ENCODE results near the gene HIGD1C.
"Not testable (repeated sequence)": the region's sequence is repeated elsewhere in the genome, so short reads cannot be mapped to it uniquely, and the experiment has no call there.

HIGD1C gene

DNA sequence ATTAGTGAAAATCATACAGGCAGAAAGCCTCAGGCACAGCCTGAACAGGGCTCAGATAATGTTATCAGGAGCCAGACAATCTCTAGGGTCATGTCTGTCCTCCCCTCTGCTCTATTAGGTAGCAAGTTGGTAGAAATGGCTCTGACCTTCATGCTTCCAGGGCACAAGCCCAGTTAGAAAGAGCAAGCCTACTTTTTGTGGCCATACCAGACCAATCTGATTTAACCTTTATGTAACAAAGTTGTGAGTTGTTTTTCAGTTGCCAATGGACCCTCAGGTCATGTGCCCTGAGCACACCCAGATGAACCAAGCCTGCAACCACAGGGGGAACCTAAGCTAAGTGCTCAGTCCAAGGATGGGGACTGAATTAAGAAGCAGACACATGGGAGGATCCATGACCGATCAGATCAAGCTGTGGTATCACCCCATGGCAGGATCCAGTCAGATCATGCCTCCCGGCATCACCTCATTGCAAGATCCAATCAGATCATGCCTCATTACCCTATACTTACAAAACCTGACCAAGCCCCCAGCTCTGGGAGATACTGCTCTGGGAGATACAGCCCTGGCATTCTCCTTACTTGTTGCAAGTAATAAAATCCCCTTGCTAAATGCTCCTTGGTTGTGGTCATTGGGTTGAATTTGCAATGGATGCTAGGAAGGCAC is 18.8 kb upstream of the HIGD1C start:
- no peak for DNase-seq (ENCODE audit: low read depth)

DNA sequence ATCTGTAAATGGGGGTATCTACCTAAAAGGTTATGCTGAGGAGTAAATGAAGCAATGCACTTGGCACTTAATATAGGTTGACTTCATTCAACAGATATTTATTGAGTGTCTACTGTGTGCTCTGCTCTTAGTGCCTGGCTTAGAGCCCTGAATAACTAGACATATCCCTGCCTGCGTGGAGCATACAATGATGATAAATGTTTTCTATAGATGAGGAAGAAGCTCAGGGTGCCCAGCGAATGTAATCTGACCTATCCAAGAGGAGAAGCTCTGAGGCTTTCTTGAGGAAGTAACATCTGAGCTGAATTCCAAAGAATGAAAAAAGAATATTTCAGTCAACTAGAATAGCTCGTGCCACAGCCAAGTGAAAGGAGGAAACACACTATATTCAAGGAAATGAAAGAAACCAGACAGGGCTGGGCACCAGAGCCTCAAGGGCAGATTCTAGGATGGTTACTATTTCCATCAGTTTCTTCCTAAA is 17.9 kb upstream of the HIGD1C start:
- DNase-seq (ENCODE audit: low read depth): no peak

DNA sequence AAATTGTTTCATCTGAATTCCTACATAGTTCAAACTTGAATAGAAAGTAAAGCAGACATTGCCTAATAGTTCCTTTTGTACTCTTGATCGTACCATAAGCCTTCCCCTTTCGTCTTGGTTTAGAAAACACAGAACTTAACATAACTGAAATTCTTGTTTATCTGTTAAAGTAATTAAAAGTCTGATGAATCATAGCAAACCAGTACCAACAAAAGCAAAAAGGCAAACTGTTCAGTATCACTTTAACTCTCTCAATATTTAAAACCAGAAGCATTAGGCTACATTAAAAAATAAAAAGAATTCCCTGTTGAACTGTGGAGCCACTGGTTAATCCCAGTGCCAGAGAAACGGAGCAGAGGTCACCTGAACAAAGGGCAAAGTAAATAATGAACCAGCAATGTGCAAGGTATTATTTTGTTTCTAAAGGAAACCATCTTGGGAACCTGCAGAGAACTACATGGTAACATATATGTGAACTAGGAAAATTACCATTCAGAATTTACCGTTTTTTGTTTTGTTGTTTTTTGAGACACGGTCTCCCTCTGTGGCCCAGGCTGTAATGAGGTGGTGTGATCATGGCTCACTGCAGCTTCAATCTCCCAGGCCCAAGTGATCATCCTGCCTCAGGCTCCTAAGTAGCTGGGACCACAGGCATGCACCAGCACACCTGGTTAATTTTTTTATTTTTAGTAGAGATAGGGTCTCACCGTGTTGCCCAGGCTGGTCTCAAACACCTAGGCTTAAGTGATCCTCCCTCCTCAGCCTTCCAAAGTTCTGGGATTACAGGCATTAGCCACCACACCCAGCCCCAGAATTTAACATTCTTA is 17.1 kb upstream of the HIGD1C start:
- DNase-seq (ENCODE audit: low read depth): peak; percentile 18

DNA sequence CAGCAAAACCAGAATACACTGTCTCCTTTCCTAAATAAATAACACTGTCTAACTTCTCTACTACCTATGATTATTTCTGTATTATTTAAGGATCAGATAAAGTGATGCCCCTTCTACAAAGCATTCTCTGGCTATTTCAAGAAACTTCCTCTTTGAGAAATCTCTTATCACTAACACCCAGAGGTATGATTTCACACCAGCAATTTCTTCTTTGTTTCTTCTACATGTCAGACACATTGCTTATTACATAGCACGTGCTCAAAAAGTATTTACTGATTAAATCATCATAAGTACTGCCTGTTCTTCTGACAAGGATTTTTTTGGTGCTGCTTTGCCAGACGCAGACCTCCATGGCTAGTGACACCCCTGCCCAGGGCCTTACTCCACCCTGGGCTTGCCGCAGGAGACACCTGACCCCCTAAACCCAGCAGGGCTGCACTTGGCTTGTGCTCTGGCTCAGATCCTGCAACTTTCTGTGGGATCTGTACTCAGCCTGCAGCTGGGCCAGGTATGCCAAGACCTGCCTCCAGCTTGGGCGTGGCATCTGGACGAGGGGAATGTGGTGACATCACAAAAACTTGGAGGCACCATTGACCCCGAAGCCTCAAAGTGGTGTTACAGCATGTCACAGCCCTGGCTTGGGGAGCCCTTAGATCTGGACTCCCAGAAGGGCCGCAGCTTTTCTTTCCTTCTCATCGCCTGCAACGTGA is 15.4 kb upstream of the HIGD1C start:
- no peak for DNase-seq (ENCODE audit: low read depth)

DNA sequence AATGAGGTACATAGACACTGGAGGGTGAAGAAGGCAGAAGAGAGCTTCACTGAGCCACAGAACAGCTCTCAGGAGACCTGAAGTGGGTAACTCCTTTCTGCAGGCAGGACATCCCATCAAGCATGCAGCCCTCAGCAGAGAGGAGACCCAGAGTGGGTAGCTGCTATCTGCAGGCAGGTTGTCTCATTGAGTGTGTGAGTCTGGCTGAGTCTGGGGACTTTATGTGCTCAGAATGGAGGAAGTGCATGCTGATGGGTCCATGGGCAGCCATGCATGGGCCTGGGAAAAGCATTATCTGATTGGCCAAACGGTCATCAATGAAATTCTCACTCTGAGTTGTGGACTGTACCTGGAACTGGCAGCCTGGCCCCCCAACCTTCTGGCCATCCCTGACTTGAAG is 14.7 kb upstream of the HIGD1C start:
- DNase-seq (ENCODE audit: low read depth): no peak

DNA sequence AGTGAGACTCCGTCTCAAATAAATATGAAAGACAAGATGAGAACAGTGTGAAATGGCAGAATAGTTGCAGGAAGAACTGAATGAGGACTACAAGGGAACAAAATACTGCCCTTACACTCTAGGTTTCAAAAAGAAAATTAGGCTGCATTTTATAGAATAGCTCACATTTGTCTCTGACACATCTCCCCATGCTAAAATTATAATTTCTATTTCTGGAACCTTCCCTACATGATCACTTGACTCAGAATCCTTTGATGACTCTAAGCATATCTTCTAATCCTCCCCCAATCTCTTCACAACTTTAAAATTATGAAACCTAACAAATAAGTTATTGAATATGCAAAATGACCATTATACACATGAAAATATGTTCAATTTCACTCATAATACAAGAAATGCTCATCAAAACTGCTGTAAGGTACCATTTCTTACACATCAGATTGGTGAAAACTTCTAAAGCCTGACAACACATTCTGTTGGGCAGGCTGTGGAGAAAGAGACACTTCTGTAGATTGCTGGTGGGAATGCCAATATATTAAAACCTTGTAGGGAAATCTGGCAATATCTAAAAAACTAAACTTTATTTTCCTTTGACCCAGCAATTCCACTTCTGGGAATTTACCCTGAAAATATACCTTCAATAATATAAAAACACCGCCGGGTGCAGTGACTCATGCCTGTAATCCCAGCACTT is 4.3 kb upstream of the HIGD1C start:
- DNase-seq (ENCODE audit: low read depth): no peak

DNA sequence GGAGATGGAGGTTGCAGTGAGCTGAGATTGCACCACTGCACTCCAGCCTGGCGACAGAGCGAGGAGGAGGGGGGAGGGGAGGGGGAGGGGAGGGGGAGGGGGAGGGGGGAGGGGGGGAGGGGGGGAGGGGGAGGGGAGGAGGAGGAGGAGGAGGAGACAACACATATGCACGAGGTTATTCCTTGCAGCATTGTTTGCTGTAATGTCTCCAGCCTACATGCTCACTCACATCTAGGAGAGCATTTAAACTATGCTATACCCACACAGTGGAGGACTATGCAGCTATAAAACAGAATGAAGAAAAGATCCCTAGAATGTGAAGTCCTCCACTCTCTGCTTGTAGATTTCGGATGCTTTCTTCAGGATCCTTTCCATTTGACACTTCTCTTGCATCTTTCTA is 3.5 kb upstream of the HIGD1C start:
- DNase-seq (ENCODE audit: low read depth): no peak

DNA sequence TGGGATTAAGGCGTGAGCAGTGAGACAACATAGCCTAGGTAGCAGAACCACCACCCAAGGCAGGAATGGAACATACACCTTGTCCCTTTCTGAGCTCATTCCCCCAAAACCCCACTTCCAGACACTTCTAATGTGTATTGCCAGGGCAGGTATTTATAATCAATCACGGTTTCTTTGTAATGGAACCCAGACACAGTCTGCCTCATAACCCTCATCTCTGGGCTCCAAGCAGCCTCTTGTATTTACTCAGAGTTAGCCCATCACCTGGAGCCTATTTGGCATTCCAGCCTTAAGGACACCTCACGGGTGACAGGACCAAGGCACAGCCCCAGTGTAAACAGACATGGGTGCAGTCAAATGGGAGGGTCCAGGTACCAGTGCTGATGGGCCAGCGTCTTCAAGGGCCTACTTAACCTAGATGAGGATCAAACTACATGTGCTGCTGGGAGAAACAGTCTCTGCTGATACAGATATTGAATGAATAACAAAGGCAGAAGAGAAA is 2.5 kb upstream of the HIGD1C start:
- DNase-seq (ENCODE audit: low read depth): no peak

DNA sequence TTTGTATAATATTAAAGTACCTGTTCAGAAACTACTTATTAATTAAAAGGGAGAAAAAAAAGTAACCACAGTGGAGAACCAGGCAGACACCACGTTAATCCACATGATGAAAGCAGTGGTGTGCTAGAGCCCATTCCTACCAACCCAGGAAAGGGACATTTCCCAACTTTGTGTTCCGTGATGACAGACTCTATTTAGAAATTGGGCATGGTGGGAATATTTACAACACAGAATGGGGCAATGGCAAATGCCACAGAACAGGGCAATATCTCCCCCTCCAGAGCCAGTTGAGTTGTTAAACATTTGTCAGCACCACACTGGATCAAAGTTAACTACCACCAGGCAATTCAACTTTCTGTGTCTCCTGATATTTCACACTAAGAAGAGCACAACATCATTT is 1.2 kb upstream of the HIGD1C start:
- no peak for DNase-seq (ENCODE audit: low read depth)

DNA sequence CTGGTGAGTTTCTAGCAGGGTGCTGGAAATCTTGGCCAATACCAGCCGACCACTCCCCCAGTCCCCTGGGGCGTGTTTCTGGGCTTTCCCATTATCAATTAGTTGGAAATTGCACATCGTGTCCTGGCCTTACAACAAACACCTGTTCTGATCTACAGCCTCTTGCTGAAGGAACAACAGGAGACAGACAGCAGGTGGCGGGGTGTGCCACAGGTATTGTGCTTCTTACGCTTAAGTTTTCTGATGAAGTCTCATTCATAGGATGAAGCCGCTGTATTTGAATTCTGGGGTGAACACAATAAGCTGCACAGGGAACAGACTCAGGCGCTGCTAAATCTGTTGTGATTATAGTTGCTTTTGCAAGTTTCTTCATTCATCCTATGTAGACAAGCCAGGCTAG is 703 bp downstream of the HIGD1C start:
- no peak for DNase-seq (ENCODE audit: low read depth)

DNA sequence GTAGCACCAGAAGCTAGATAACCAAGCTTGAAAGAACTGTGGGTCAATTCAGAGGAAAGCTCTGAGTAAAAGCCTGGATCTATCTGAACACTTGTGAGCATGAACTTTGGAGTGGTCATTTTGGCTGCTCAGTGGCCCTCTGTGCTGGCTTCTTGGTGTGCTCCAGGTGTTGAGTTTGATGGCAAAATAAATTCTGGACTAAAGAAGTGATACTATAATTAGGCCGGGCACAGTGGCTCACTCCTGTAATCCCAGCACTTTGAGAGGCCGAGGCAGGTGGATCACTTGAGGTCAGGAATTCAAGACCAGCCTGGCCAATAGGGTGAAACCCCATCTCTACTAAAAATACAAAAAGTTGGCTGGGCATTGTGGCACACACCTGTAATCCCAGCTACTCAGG is 2.4 kb downstream of the HIGD1C start:
- not testable (repeated sequence) for DNase-seq (ENCODE audit: low read depth)

DNA sequence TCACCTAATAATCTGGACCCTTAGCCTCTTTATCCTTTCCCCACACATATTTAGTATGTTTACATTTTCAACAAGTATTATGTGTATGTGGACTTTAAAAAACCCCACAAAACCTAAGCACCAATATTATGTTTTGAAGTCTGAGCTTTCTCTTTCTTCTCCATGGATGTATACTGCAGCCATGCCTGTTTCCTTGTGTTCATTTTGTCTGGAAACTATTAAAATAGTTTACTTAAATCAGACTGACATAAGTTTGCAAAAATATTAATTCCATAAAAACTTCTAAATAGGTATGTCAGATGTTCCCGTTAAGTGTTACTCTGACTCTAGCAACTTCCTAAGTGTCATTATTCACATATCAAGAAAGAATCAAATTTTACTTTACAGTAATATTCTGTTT is 2.9 kb downstream of the HIGD1C start:
- DNase-seq (ENCODE audit: low read depth): no peak

DNA sequence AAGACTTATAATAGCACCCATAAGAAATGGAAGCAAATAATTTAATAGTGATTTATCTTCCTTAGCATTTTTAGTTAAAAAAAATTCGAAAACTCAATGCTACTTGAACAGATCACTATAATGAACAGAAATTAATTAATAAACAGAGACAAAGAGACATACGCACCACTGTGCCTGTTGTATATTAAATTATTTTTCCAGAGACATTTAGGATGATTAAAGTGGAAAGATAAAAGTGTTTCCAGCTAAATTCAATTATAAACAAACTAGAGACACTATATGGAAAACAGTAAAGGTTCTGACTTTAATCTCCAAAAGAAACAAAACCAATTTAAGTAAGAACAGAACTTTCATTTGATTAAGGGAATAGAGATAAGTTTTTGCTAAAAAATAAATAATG is 3.4 kb downstream of the HIGD1C start:
- DNase-seq (ENCODE audit: low read depth): no peak

DNA sequence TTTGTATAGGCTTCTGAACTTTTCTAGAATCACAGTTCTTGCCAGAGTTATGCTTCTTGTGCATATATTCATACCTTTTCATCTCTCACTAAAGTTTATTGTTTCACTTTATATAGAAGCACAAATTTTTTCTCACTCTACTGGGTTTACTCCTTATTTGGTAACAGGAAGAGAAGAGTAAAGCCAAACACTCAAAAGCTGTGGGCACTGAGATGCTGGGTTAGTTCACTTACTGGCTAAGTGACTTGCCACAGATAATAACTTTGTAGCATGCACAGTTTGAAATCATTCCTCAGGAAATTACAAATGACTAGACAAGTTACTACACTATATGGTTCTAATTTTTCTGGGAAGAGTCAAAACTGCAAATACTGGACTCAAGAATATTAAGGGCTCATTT is 7.8 kb downstream of the HIGD1C start:
- DNase-seq (ENCODE audit: low read depth): no peak

DNA sequence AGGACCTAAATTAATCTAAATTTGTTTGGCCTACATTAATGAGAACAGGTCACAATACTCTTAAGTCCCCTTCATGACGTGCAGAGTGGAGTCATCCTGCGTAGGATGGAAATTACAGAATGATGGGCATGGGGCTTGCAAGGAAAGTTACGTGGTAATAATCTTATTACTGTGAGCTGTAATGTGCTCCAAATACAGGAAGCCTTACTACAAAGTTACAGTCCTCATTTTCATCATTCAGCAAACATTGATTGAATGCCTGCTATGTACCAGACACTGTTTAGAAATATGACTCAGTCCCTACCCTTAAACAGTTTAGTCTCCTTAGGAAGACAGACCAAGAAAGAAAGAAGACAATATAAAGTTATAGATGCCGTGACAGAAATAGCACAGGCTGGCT is 9.4 kb downstream of the HIGD1C start:
- peak; percentile 7 for DNase-seq (ENCODE audit: low read depth)

DNA sequence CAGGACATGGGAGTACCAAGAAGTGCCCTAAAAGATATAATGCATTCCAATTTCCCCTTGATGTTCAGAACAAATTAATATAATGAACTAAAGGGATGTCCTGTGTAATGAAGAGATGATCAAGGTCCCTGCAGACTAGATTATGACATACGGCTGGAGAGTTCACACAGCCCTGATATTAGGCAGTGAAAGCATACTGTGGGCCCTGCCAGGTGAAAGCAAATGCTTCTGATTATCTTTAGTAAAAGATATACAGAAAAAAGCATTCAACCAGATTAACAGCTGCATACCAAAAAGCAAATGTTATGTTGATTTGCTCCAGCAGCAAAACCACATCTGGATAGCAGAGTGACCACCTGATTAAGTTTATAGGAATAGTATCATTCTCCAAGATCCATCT is 12.1 kb downstream of the HIGD1C start:
- DNase-seq (ENCODE audit: low read depth): no peak

DNA sequence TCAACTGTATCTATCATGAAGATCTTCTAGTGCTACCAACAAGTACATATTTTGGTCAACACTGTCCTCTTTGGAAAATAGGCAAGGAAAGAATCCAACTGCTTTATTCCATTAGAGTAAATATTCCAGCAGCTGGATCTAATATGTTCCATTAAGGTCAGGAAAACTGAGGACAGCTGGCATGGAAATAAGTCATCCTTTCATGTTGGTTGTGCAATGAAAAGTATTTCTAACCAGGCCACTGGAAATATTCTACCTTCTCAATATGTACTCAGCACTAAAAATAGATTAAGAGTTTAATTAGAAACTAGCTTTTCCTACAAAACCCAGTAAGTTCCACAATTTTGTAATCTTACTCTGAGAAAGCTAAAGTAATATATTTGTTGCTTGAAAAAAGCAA is 19.6 kb downstream of the HIGD1C start:
- no peak for DNase-seq (ENCODE audit: low read depth)

DNA sequence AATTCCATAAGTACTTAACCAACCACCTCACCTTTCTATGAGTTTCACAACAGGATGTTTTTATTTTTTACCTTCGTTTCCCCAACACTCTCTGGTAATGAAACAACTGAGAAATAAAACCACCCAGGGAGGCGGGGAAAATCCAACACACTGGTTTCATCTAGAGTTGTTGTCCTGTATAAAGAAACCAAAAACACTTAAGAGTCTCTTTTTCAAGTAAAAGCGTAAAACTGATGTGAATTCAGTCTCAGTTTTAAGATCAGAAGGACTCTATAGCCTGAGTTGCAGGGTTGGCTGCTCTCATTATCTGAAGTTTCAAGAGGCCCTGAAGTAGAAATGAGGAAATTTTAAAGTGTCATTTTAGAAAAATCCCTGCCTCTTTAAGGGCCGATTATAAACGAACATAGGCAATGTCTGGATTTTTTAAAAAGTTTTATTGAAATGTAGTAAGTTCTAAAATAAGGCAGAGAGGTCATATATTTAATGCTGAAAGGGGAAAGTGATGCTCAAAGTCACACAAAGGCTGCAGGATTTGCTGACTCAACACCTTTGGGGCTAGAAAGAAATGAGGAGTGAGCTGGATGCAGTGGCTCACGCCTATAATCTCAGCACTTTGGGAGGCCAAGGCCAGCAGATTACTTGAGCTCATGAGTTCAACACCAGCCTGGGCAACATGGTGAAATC is 27.2 kb downstream of the HIGD1C start:
- no peak for DNase-seq (ENCODE audit: low read depth)

DNA sequence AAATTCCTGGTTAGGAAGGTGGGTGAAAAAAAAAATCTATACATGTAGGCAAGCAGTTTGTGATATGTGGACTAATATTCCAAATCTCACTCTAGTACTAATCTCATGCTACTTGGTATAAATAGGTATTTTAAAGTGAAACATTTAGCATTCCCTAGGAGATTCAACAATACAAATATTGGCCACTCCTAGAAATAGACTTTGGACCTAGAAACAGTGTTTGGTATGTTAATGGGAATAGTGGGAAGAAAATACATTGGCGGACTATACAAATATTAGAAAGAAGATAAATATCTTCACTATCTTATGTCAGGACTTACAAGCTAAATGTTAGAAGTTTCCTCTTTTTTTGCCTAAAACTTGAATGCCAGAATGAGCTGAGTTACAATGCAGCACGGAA is 28.2 kb downstream of the HIGD1C start:
- DNase-seq (ENCODE audit: low read depth): no peak

DNA sequence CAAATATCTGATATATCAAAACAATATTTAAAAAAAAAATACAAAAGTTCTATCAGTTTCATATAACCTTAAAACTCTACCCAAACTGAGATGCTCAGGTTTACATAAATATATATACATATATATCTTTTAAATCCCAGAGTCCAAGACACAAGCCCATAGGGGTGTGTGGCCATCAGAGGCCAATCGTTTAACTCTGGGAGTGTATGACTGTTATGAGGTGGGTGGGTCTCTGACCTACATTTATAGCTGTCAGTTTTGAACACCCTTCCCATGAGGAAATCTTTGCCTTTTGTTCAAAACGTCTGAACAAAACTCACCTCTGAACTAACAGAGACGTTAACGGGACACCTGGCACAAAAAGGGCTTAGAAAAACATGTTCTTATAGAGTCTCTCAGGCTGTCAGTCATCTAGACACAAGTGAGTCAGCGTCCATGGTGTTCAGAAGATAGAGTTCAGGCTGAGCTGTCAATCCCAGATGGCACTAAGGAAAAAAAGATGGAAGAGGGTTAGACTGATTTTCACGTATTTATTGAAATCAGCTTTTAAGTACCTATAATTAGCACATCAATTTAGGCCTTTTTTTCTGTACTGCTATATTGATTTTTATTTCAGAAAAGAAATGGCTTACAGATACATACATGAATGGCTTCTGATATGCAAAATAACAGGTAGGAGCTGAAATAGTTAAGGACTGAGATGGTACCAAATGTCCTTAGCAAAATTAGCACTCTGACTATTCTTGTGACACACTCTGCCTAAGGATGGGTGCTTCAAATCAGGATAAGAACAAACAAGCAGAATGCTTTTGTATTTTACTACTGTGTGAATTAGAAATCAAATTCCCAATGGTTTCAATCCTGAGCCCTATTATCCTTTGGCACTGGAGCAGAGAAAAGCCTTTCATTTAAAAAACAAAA is 29.2 kb downstream of the HIGD1C start:
- DNase-seq (ENCODE audit: low read depth): no peak
